ENCODE measurements around the gene PRRT2. TPM values are rescaled to one million over a fixed set of nuclear protein-coding genes. Genes with fewer than 3 reads are reported as not detected.
"Not testable (repeated sequence)": the region's sequence is repeated elsewhere in the genome, so short reads cannot be mapped to it uniquely, and the experiment has no call there.

PRRT2 gene
- total RNA-seq, 1 donor from 2014 or later = 0.35 TPM

- no peak for TF ChIP-seq CTCF (conservative IDR thresholded peaks at IDR 0.05; ENCODE audit: low read depth, low read length)
- H3K4me3 ChIP-seq (ENCODE audit: low read depth, low read length) = no peak overlapping the region
- no peak for DNase-seq (ENCODE audit: low read depth)
These were observed 41.6 kb upstream of the PRRT2 start for GRCh38 chr16:29770250-29770929.

DNA sequence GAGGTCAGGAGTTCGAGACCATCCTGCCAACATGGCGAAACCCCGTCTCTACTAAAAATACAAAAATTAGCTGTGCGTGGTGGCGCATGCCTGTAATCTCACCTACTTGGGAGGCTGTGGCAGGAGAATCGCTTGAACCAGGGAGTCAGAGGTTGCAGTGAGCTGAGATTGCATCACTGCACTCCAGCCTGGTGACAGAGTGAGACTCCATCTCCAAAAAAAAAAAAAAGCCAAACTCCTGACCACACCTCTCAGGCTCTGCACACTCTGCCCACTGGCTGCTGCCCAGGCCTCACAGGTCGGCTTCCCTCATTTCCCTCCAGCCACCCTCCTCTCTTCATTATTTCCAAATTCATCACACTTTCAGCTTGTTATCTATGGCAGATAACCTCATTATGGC lies 39.7 kb upstream of the PRRT2 start:
- DNase-seq (ENCODE audit: low read depth); H3K4me3 ChIP-seq (ENCODE audit: low read depth, low read length): not testable (repeated sequence)

- DNase-seq (ENCODE audit: low read depth) = no peak
- TF ChIP-seq CTCF (conservative IDR thresholded peaks at IDR 0.05; ENCODE audit: low read depth, low read length) = no peak
- H3K4me3 ChIP-seq (ENCODE audit: low read depth, low read length) = no peak overlapping the region
These were observed 37.3 kb upstream of the PRRT2 start for GRCh38 chr16:29774730-29775129.

DNA sequence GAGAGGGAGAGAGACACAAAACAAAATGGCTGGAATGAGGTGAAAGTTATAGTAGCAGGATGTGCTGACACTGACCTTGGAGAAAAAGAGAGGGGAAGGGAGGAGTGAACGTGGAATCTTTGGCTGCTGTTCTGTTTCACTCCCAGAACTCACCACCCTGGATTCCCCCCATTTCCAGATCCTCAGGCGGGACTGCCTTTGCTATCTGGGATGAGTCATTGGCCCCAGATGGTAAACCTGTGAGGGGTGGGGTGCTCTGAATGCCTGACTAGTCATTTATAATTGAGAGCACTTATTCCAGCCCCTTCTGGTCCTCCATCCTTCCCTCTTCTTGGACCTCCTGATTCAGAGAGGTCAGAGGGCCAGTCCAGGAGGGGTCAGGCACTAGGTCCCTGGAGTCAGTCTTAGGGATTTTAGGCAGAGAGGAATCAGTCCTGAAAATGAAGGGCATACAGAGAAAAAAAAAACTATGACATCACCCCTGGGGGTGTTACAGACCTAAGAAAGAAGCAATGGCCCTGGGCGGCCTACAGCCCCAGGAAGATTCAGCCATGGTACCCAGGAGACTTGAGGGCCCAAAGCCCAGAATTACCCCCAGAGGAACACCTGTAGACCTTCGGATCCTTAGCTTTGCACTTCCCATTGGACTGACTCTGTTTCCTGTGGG lies 36.1 kb upstream of the PRRT2 start:
- no peak for TF ChIP-seq CTCF (conservative IDR thresholded peaks at IDR 0.05; ENCODE audit: low read depth, low read length)
- DNase-seq (ENCODE audit: low read depth) = no peak
- no peak overlapping the region for H3K4me3 ChIP-seq (ENCODE audit: low read depth, low read length)

GRCh38 chr16:29777576-29778350 lies 34.2 kb upstream of the PRRT2 start, which contains the start of gene ZG16:
TSS of gene ZG16 (plus strand) at chr16:29778256. CDS start at chr16:29779267, 1,011 bp downstream.
- TF ChIP-seq CTCF (conservative IDR thresholded peaks at IDR 0.05; ENCODE audit: low read depth, low read length) = no peak
- no peak within 1 kb of the TSS for H3K4me3 ChIP-seq (ENCODE audit: low read depth, low read length)
- DNase-seq (ENCODE audit: low read depth) = no peak

- no peak for TF ChIP-seq CTCF (conservative IDR thresholded peaks at IDR 0.05; ENCODE audit: low read depth, low read length)
- H3K4me3 ChIP-seq (ENCODE audit: low read depth, low read length) = no peak overlapping the region
- DNase-seq (ENCODE audit: low read depth) = no peak
These were observed 32.5 kb upstream of the PRRT2 start for GRCh38 chr16:29779474-29779873.

- not testable (repeated sequence) for DNase-seq (ENCODE audit: low read depth)
These were observed 28.7 kb upstream of the PRRT2 start for GRCh38 chr16:29783094-29783953.

More at GRCh38 chr16:29783094-29783953, 28.7 kb upstream of the PRRT2 start:
- not testable (repeated sequence) for H3K4me3 ChIP-seq (ENCODE audit: low read depth, low read length)

Data from epithelial cell of proximal tubule (primary cell).